ENCODE measurements around the gene NTSR2. TPM values are rescaled to one million over a fixed set of nuclear protein-coding genes. Genes with fewer than 3 reads are reported as not detected.

Gene NTSR2
- total RNA-seq, 2 experiments from 2014 or later, result not detected

GRCh38 chr2:11629851-11630250, 40.1 kb downstream of the NTSR2 start:
- intact Hi-C loops (cut with micrococcal nuclease; ENCODE audit: unreplicated experiment), result no loop called here
- H3K4me3 ChIP-seq (ENCODE audit: low read depth, low read length, poor library complexity, severe bottlenecking), result no peak overlapping the region
- H3K27ac ChIP-seq (ENCODE audit: low read depth, low read length, poor library complexity, severe bottlenecking), result no peak overlapping the region
- H3K9me2 ChIP-seq (ENCODE audit: insufficient read depth, low read length), result no peaks in the 10 kb centered on the region
- no peaks in the 10 kb centered on the region for H3K79me2 ChIP-seq (ENCODE audit: insufficient read depth, low read depth, low read length)
- H3K4me1 ChIP-seq (ENCODE audit: insufficient read depth, low read length, poor library complexity, severe bottlenecking), result no peaks in the 10 kb centered on the region
- no peak overlapping the region for H3K4me2 ChIP-seq (ENCODE audit: low read length)
- H3K36me3 ChIP-seq (ENCODE audit: insufficient read depth, low read length), result no peaks in the 10 kb centered on the region
- BruUV-seq (replicated peaks), result no TSS peak
- no peak overlapping the region for H2AFZ ChIP-seq (ENCODE audit: low read length)
- TF ChIP-seq CTCF (conservative IDR thresholded peaks at IDR 0.05; ENCODE audit: low read length) (no peak), EZH2phosphoT487 (IDR thresholded peaks at IDR 0.05; ENCODE audit: borderline replicate concordance, low read depth, low read length) (no peak)
- CTCF ChIA-PET (ENCODE audit: unreplicated experiment), result no interaction called here
- no peak for DNase-seq (ENCODE audit: low spot score)
- POLR2A ChIA-PET, result no interaction called here
- H3K9me3 ChIP-seq (ENCODE audit: low read length), result no peaks in the 10 kb centered on the region
- no peaks in the 10 kb centered on the region for H4K20me1 ChIP-seq (ENCODE audit: insufficient read depth, low read length)

DNA sequence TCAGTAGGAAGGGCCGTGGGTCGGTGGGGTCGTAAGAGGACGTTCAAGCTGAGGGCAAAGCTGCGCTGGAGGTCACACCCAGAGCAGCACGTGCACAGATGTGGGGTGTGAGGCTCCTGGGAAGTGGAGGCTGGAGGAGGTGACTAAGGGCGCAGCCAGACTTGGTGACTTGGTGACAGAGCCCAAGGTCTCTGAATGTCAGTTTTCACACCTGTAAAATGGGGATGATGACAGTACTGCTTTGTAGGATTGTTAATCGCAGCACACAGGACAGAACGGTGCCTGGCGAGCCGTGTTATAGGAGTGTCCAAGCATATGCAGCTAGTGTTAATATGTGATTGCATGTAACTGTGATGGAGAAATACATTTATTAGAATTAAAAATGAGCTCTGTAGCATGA, 40.8 kb downstream of the NTSR2 start:
- H3K9me2 ChIP-seq (ENCODE audit: insufficient read depth, low read length), result no peaks in the 10 kb centered on the region
- H3K4me2 ChIP-seq (ENCODE audit: low read length), result no peak overlapping the region
- BruUV-seq (replicated peaks), result no TSS peak
- TF ChIP-seq EZH2phosphoT487 (IDR thresholded peaks at IDR 0.05; ENCODE audit: borderline replicate concordance, low read depth, low read length) (no peak), CTCF (conservative IDR thresholded peaks at IDR 0.05; ENCODE audit: low read length) (no peak)
- H3K4me3 ChIP-seq (ENCODE audit: low read depth, low read length, poor library complexity, severe bottlenecking), result no peak overlapping the region
- no peak for DNase-seq (ENCODE audit: low spot score)
- H2AFZ ChIP-seq (ENCODE audit: low read length), result no peak overlapping the region
- H3K36me3 ChIP-seq (ENCODE audit: insufficient read depth, low read length), result no peaks in the 10 kb centered on the region
- H3K79me2 ChIP-seq (ENCODE audit: insufficient read depth, low read depth, low read length), result no peaks in the 10 kb centered on the region
- H4K20me1 ChIP-seq (ENCODE audit: insufficient read depth, low read length), result no peaks in the 10 kb centered on the region
- H3K9me3 ChIP-seq (ENCODE audit: low read length), result no peaks in the 10 kb centered on the region
- H3K4me1 ChIP-seq (ENCODE audit: insufficient read depth, low read length, poor library complexity, severe bottlenecking), result no peaks in the 10 kb centered on the region
- POLR2A ChIA-PET, result no interaction called here
- H3K27ac ChIP-seq (ENCODE audit: low read depth, low read length, poor library complexity, severe bottlenecking), result no peak overlapping the region
- intact Hi-C loops (cut with micrococcal nuclease; ENCODE audit: unreplicated experiment), result no loop called here
- CTCF ChIA-PET (ENCODE audit: unreplicated experiment), result no interaction called here

- Histone ChIP-seq H4K20me1 (ENCODE audit: insufficient read depth, low read length) (no peaks in the 10 kb centered on the region), H3K9me3 (ENCODE audit: low read length) (no peaks in the 10 kb centered on the region), H3K9me2 (ENCODE audit: insufficient read depth, low read length) (no peaks in the 10 kb centered on the region), H3K36me3 (ENCODE audit: insufficient read depth, low read length) (no peaks in the 10 kb centered on the region), H3K79me2 (ENCODE audit: insufficient read depth, low read depth, low read length) (no peaks in the 10 kb centered on the region), H3K4me2 (ENCODE audit: low read length) (no peak overlapping the region), H3K4me3 (ENCODE audit: low read depth, low read length, poor library complexity, severe bottlenecking) (no peak overlapping the region), H3K4me1 (ENCODE audit: insufficient read depth, low read length, poor library complexity, severe bottlenecking) (no peaks in the 10 kb centered on the region), H2AFZ (ENCODE audit: low read length) (no peak overlapping the region), H3K27ac (ENCODE audit: low read depth, low read length, poor library complexity, severe bottlenecking) (no peak overlapping the region)
- BruUV-seq (replicated peaks), result no TSS peak
- ChIA-PET POLR2A (no interaction called here), CTCF (ENCODE audit: unreplicated experiment) (no interaction called here)
- intact Hi-C loops (cut with micrococcal nuclease; ENCODE audit: unreplicated experiment), result no loop called here
- no peak for DNase-seq (ENCODE audit: low spot score)
- TF ChIP-seq EZH2phosphoT487 (IDR thresholded peaks at IDR 0.05; ENCODE audit: borderline replicate concordance, low read depth, low read length), result no peak
- no peak for TF ChIP-seq CTCF (conservative IDR thresholded peaks at IDR 0.05; ENCODE audit: low read length)
These were observed 41.3 kb downstream of the NTSR2 start for GRCh38 chr2:11628675-11629074.

Measured in OCI-LY7 (cell line).